HG02623 (cell line): ENCODE data around the gene DGKB.
"Not testable (repeated sequence)": the region's sequence is repeated elsewhere in the genome, so short reads cannot be mapped to it uniquely, and the experiment has no call there.

Source experiments
- ATAC-seq: cut with Tn5 transposase; IDR thresholded peaks from one replicate; pipeline ENCODE4 v1.9.1; 2021; ENCODE audit warnings: moderate library complexity; ENCODE audit not compliant: unreplicated experiment

Gene DGKB

GRCh38 chr7:14487701-14488395 lies 414.7 kb downstream of the DGKB start:
- ATAC-seq = no peak

- ATAC-seq = no peak
Measured at GRCh38 chr7:14483663-14484062, 418.9 kb downstream of the DGKB start.

- ATAC-seq = no peak
Measured at GRCh38 chr7:14480281-14480680, 422.3 kb downstream of the DGKB start.

- no peak for ATAC-seq
Measured at GRCh38 chr7:14478834-14479510, 423.6 kb downstream of the DGKB start.

- ATAC-seq = not testable (repeated sequence)
Measured at GRCh38 chr7:14461716-14462115, 440.8 kb downstream of the DGKB start.

- not testable (repeated sequence) for ATAC-seq
Measured at GRCh38 chr7:14458846-14459245, 443.7 kb downstream of the DGKB start.

GRCh38 chr7:14457568-14458453 lies 444.7 kb downstream of the DGKB start:
- peak; percentile 86 for ATAC-seq

- no peak for ATAC-seq
Measured at GRCh38 chr7:14449291-14449690, 453.3 kb downstream of the DGKB start.

- peak; percentile 76 for ATAC-seq
Measured at GRCh38 chr7:14446829-14447228, 455.7 kb downstream of the DGKB start.

- ATAC-seq = no peak
Measured at GRCh38 chr7:14446219-14446618, 456.3 kb downstream of the DGKB start.

GRCh38 chr7:14438366-14438765 lies 464.2 kb downstream of the DGKB start:
- no peak for ATAC-seq

GRCh38 chr7:14436878-14437277 lies 465.7 kb downstream of the DGKB start:
- ATAC-seq = no peak

GRCh38 chr7:14432924-14433323 lies 469.6 kb downstream of the DGKB start:
- ATAC-seq = no peak

- ATAC-seq = no peak
Measured at GRCh38 chr7:14430926-14431325, 471.6 kb downstream of the DGKB start.

- no peak for ATAC-seq
Measured at GRCh38 chr7:14425559-14425958, 477.0 kb downstream of the DGKB start.

- ATAC-seq = no peak
Measured at GRCh38 chr7:14424675-14425074, 477.9 kb downstream of the DGKB start.

- no peak for ATAC-seq
Measured at GRCh38 chr7:14420768-14421167, 481.8 kb downstream of the DGKB start.

GRCh38 chr7:14419531-14419930 lies 483.0 kb downstream of the DGKB start:
- ATAC-seq = no peak

GRCh38 chr7:14418633-14419032 lies 483.9 kb downstream of the DGKB start:
- no peak for ATAC-seq

- no peak for ATAC-seq
Measured at GRCh38 chr7:14414274-14414986, 488.1 kb downstream of the DGKB start.
